Kasumi-1 (cell line): ENCODE data around the gene ISL2.
"Not testable (repeated sequence)": the region's sequence is repeated elsewhere in the genome, so short reads cannot be mapped to it uniquely, and the experiment has no call there.

ENCODE experiments used
- DNase-seq, 2 experiments: peaks; one replicate each; lab custom pipeline; 2025; lab: John Stamatoyannopoulos, UW

The ISL2 gene

DNA sequence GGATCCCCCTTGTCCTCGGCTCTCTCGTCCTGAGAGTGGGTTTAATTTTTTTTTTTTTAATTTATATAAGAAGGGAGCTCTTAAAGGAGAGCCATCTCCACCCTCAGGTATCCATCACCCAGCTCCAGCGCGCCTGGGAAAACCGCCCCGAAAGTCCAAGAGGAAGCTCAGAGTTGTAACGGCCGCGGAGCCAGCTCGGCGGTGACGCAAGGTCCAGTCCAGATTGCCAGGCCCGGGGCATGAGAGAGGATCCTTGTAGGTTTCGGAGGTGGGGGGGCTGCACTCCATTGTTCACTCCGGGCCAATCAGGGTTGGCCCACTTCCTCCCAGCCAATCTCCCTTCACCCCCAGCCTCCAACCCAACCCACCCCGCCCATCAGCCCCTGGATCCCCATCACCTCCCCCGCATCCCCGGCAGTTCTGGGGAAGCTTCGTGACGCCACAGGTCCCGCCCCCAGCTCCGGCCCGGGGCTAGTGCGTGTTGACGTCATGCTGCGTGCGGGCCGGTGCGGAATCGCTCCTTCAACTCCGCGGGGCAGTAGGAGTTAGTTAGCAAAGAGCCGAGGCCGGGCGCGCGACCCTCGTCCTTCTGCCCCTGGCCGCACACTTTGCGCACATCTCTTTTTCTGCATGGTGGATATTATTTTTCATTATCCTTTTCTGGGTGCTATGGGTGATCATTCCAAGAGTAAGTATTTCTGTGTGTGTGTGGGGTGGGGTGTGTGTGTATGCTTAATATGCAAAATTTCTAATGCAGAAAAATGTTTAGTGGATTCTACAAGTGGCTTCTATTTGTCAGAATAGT, at the start of gene ISL2:
TSS of gene ISL2 (plus strand) at position 520 of the 805 bp plus-strand sequence. CDS start at position 631, 111 bp downstream.
- DNase-seq, result peak in 1 of 2 experiments; percentile 9

- no peak for DNase-seq
These were observed 47.0 kb upstream of the ISL2 start for GRCh38 chr15:76289582-76289981.

GRCh38 chr15:76293361-76293760, 43.2 kb upstream of the ISL2 start:
- DNase-seq, result no peak

- not testable (repeated sequence) for DNase-seq
These were observed 42.1 kb upstream of the ISL2 start for GRCh38 chr15:76294463-76294862.

- peak in 1 of 2 experiments; percentile 7 for DNase-seq
These were observed 39.7 kb upstream of the ISL2 start for GRCh38 chr15:76296849-76297248.

GRCh38 chr15:76297951-76298350, 38.6 kb upstream of the ISL2 start:
- not testable (repeated sequence) for DNase-seq

DNA sequence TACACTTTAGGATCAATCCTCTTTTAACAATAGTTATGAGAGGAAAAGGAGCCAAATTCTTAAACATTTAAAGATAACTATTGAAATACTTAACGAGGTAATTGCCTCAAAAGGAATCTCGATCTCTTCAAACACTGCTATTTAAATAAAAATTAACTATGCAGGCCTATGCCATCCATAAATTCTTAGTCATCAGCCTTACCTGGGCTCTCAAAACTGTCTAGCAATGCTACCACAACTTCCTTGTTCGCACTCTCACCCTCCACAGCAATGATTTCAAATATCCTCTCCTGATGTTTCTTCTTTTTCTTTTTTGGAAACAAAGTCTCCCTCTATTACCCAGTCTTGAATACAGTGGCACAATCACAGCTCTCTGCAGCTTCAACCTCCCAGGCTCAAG, 37.6 kb upstream of the ISL2 start:
- DNase-seq, result no peak

DNA sequence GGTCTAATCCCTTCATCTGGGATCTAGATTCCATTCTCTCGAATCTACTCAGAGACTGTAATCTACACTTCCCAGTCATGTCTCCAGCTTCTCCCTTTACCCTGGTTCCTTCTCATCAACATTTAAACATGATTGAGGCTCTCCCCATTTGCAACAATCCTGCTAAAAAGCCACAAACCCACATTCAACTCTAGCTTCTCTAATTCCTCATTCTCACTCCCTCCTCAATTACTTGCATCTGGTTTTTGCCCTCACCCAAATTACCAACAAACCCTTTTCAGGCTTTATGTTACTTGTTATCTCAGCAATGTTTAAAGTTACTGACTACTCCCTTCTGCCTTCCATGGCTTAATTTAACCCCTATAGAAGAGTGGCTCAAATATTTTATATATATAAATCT, 36.8 kb upstream of the ISL2 start:
- peak; percentile 71 to 73 for DNase-seq

DNA sequence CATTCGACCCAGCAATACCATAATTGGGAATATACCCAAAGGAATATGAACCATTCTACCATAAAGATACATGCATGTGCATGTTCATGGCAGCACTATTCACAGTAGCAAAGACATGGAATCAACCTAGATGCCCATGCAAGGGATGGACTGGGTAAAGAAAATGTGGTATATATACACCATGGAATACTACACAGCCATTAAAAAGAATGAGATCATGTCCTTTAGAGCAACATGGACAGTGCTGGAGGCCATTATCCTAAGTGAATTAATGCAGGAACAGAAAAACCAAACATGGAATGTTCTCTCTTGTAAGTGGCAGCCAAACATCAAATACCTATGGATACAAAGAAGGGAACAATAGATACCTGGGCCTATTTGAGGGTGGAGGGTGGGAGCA, 32.7 kb upstream of the ISL2 start:
- no peak for DNase-seq

DNA sequence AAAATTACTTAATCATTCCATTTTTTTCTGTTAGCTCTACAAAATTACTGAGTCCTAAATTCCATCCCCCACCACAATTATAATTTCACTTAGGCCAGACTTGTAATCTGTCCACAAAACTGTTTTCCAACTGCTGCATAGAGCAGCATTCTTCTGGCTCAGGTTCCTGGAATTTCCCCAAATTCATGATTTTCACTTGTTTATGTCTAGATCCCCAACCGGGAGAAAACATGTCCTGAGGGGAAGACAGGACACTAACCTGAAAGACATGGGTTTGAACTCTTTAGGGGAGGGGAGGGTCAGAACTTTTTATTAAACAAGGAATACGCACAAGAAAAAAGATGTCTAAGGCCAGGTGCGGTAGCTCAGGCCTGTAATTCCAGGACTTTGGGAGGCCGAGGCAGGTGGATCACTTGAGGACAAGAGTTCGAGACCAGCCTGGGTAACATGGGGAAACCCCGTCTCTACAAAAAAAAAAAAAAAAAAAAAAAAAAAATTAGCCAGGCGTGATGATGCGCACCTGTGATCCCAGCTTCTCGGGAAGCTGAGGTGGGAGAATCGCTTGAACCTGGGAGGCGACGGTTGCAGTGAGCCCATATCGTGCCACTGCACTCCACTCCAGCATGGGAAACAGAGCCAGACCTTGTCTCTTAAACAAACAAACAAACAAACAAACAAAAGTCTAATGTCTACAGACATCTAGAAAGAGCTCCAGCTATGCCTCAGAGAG, 26.8 kb upstream of the ISL2 start:
- DNase-seq, result no peak

DNA sequence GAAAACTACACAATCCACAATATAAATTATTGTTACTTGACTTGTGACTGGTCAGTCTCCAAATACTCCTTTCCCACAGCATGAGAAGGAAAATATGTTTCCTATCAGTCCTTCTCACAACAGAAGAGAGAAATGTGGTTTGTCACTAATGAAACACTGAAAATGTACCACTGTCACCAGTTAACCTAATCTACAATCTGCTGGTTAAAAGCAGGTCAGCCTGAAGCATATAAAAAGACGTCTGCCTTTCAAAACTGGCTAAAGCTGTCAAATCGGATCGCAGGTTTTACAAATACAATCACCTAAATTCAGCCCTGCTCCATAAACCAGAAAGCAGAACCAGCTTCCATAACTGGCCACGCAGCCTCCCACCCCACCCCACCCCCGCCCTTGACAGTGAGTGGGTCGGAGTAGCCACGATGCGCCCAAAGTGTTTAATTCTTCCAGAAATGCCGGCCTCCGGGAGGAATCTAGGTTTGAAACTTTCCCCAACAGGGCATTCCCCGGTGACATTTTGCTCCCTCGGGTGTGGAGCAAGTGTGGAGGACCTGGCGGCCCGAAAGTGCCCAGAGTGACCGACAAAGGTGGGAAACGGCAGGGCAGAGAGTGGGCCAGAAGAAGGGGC, 26.0 kb upstream of the ISL2 start:
- peak; percentile 20 to 31 for DNase-seq

GRCh38 chr15:76311100-76311953, 25.2 kb upstream of the ISL2 start, which contains the start of gene ETFA:
TSS of gene ETFA (minus strand) at chr15:76311469. CDS start at chr15:76311388, 81 bp downstream.
- DNase-seq, result peak; percentile 91 to 94

DNA sequence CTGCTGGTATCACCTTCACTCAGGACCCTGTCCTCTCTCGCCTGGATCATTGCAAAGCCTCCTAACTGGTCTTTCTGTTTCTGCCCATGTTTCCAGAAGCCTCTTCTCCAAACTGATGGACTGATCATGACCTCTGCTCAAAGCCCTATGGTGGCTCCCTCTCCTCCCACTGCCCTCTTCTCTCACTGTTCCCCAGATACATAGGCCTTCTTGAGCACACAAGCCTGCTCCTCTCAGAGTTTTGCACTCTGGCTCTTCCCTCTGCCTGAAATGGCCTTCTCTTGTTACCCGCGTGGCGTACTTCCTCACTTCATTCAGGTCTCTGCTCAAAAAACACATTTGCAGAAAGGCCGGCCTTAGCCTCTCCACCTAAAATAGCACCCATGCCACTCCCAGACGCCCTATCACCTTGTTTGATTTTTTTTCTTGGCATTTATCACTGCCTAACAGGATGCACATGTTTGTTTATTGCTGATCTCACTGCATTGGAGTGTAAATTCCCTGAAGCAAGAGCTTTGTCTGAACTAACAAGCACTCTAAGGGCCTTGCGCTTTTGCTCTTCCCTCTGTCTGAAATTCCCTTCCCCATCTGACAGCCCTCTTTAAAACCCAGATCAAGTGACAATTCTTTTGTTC, 23.9 kb upstream of the ISL2 start:
- DNase-seq, result no peak

GRCh38 chr15:76313175-76313567, 23.4 kb upstream of the ISL2 start:
- DNase-seq, result not testable (repeated sequence)

- DNase-seq, result no peak
These were observed 22.8 kb upstream of the ISL2 start for GRCh38 chr15:76313731-76314130.

DNA sequence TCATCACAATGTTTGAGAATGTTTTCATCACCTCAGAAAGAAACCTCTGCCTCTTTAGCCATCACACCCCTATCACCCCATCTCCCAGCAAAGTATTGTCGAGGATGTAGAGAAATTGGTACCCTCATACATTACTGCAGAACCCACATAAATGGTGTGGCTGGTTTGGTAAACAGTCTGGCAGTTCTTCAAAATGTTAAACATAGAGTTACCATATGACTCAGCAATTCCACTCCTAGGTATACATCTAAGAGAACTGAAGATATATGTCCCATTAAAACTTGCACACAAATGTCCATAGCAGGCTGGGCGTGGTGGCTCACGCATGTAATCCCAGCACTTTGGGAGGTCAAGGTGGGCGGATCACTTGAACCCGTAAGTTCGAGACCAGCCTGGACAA, 16.6 kb upstream of the ISL2 start:
- no peak for DNase-seq

DNA sequence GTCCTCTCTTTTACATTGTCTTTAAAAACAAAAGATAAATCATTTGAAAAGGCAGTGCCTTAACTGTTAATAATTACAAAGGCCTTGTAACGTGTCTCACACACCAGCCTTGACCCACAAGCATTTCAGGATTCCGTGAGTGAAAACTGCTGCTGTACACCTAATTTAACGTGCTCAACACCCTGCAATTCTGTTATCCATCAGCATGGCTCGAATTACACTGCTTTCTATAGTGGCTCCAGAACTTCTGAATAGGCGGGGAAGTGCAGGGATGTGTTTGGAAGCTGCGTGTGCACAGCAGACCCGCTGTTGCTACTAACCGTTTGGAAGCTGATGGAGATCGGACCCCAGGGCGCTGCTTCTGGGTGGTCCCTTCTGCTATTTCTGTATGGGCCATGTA, 15.4 kb upstream of the ISL2 start:
- no peak for DNase-seq

DNA sequence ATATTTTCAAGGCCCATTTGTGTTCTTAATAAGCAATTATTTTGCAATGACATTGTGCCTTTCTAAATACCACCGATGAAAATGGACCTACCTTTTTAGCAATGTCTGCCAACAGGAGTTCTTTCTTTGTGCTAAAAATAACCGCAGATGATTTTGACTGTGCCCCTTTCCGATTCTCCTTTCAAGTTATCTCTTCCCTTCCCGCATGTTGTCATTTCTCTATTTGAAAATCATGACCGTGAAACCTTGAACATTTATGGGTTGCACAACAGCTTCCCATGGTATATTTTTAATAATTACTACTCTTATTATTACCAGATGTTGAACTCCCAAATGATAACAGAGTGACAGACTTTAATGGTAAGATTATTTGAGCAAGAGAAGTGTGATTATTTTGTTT, 15.0 kb upstream of the ISL2 start:
- DNase-seq, result no peak

- DNase-seq, result no peak
These were observed 12.5 kb upstream of the ISL2 start for GRCh38 chr15:76324066-76324465.

- no peak for DNase-seq
These were observed 10.9 kb upstream of the ISL2 start for GRCh38 chr15:76325704-76326103.
